8988T (cell line): Measurements from ENCODE around the gene ODAD2.
"Not testable (repeated sequence)": the region's sequence is repeated elsewhere in the genome, so short reads cannot be mapped to it uniquely, and the experiment has no call there.

Experiments
- DNase-seq: peaks from one replicate; pipeline ENCODE4 v3.0.0; 2011

Gene ODAD2

GRCh38 chr10:27998954-27999275, at the start of gene ODAD2:
TSS of gene ODAD2 (minus strand) at chr10:27999079. CDS start at chr10:27995142, 3,937 bp downstream.
- no peak for DNase-seq

GRCh38 chr10:28047061-28047460, 48.2 kb upstream of the ODAD2 start:
- DNase-seq: no peak

GRCh38 chr10:28046579-28046978, 47.7 kb upstream of the ODAD2 start:
- no peak for DNase-seq

GRCh38 chr10:28043941-28044340, 45.1 kb upstream of the ODAD2 start:
- no peak for DNase-seq

GRCh38 chr10:28036587-28036986, 37.7 kb upstream of the ODAD2 start:
- DNase-seq: no peak

- DNase-seq: no peak
These were observed 22.4 kb upstream of the ODAD2 start for GRCh38 chr10:28020993-28021982.

- DNase-seq: no peak
These were observed 21.4 kb upstream of the ODAD2 start for GRCh38 chr10:28020080-28020860.

GRCh38 chr10:28014651-28015050, 15.8 kb upstream of the ODAD2 start:
- no peak for DNase-seq

- DNase-seq: no peak
These were observed 14.2 kb upstream of the ODAD2 start for GRCh38 chr10:28012990-28013515.

- no peak for DNase-seq
These were observed 11.9 kb upstream of the ODAD2 start for GRCh38 chr10:28010821-28011220.

- DNase-seq: no peak
These were observed 9.2 kb upstream of the ODAD2 start for GRCh38 chr10:28008054-28008453.

- DNase-seq: no peak
These were observed 2.5 kb upstream of the ODAD2 start for GRCh38 chr10:28001353-28001752.

- no peak for DNase-seq
These were observed 513 bp downstream of the ODAD2 start for GRCh38 chr10:27998178-27998953.

- DNase-seq: no peak
These were observed 1.1 kb downstream of the ODAD2 start for GRCh38 chr10:27997865-27998177.

GRCh38 chr10:27995311-27995710, 3.6 kb downstream of the ODAD2 start:
- DNase-seq: no peak

- DNase-seq: not testable (repeated sequence)
These were observed 9.5 kb downstream of the ODAD2 start for GRCh38 chr10:27989357-27989756.

- DNase-seq: no peak
These were observed 12.1 kb downstream of the ODAD2 start for GRCh38 chr10:27986821-27987220.

GRCh38 chr10:27982875-27983543, 15.9 kb downstream of the ODAD2 start:
- no peak for DNase-seq

GRCh38 chr10:27981744-27982143, 17.1 kb downstream of the ODAD2 start:
- DNase-seq: no peak

GRCh38 chr10:27970795-27971194, 28.1 kb downstream of the ODAD2 start:
- DNase-seq: not testable (repeated sequence)

- not testable (repeated sequence) for DNase-seq
These were observed 28.9 kb downstream of the ODAD2 start for GRCh38 chr10:27969931-27970330.

GRCh38 chr10:27959093-27959715, 39.7 kb downstream of the ODAD2 start:
- no peak for DNase-seq
